ENCODE data around the gene APRT. TPM values are rescaled to one million over a fixed set of nuclear protein-coding genes. Genes with fewer than 3 reads are reported as not detected.

APRT gene
- total RNA-seq, 2 experiments from 2014 or later: 153 to 154 TPM

DNA sequence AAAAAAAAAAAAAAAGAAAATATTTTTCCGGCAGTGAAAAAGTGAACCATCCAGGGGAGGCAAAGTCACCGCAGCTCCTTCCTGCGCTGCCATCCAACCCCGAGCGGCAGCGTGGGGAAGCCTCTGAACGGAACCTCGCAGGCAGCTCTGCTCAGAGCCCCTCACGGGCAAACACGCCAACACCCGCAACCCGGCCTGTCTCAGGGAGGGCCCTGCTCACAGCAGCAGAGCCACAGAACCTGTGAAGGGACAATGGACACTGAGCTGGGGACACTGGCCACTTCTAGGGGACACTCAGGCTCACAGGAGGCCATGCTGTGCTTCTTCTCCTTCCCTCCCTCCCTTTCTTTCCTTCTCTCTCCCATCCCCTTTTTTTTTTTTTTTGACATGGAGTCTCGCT is 21.4 kb upstream of the APRT start:
- Histone ChIP-seq H3K4me1 (ENCODE audit: insufficient read depth, low read length) (no peaks in the 10 kb centered on the region), H3K27ac (ENCODE audit: low read depth in 1 of 2, low read length in 2 of 2) (no peak overlapping the region), H3K9me3 (ENCODE audit: control insufficient read depth in 1 of 2, insufficient read depth in 1 of 2, low read length in 2 of 2) (no peaks in the 10 kb centered on the region), H3K27me3 (ENCODE audit: control insufficient read depth in 1 of 2, insufficient read depth in 2 of 2, low read length in 2 of 2) (no peaks in the 10 kb centered on the region), H3K36me3 (ENCODE audit: insufficient read depth, low read length) (peaks cover 7% of the 10 kb centered on the region), H3K4me3 (ENCODE audit: low read length) (no peak overlapping the region)
- no peaks in the 10 kb centered on the region for H3K9me3 Mint-ChIP-seq
- ATAC-seq (ENCODE audit: poor library complexity) (no peak), DNase-seq (no peak)
- H3K4me3 Mint-ChIP-seq: no peak overlapping the region
- H3K36me3 Mint-ChIP-seq (ENCODE audit: low read depth): no peaks in the 10 kb centered on the region
- TF ChIP-seq, protein P1, sequence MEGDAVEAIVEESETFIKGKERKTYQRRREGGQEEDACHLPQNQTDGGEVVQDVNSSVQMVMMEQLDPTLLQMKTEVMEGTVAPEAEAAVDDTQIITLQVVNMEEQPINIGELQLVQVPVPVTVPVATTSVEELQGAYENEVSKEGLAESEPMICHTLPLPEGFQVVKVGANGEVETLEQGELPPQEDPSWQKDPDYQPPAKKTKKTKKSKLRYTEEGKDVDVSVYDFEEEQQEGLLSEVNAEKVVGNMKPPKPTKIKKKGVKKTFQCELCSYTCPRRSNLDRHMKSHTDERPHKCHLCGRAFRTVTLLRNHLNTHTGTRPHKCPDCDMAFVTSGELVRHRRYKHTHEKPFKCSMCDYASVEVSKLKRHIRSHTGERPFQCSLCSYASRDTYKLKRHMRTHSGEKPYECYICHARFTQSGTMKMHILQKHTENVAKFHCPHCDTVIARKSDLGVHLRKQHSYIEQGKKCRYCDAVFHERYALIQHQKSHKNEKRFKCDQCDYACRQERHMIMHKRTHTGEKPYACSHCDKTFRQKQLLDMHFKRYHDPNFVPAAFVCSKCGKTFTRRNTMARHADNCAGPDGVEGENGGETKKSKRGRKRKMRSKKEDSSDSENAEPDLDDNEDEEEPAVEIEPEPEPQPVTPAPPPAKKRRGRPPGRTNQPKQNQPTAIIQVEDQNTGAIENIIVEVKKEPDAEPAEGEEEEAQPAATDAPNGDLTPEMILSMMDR (IDR thresholded peaks at IDR 0.05): no peak
- POLR2A ChIA-PET: no interaction called here
- H3K27ac Mint-ChIP-seq: no peak overlapping the region
- H3K27me3 Mint-ChIP-seq: no peaks in the 10 kb centered on the region
- intact Hi-C loops (cut with DNase I, micrococcal nuclease): no loop called here
- H3K4me1 Mint-ChIP-seq (ENCODE audit: low read depth): no peaks in the 10 kb centered on the region
- CTCF ChIA-PET: interaction anchor here (0.7 kb wide), 1 partner anchor 276 kb away, joined by 3 read pairs; no protein-coding TSS in a partner anchor

DNA sequence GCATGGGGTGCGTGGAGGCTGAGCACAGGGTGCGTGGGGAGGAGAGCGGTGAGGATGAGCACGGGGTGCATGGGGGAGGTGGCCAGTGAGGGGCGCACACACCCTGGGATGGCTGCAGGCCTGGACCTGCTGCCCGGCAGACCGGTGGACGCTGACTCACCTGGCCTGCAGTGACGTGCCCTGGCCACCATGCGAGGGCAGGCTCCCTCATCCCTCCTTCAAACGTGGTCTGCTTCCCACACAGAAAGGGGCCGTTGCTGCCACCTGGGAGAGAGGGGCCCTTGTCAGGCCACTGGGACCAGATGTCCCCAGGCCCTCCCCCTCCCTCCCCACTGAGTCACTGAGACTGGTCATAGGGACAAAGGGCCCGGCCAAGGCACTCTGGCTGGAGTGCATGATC is 20.1 kb upstream of the APRT start:
- Histone ChIP-seq H3K9me3 (ENCODE audit: control insufficient read depth in 1 of 2, insufficient read depth in 1 of 2, low read length in 2 of 2) (no peaks in the 10 kb centered on the region), H3K27me3 (ENCODE audit: control insufficient read depth in 1 of 2, insufficient read depth in 2 of 2, low read length in 2 of 2) (no peaks in the 10 kb centered on the region), H3K36me3 (ENCODE audit: insufficient read depth, low read length) (peaks cover 7% of the 10 kb centered on the region), H3K27ac (ENCODE audit: low read depth in 1 of 2, low read length in 2 of 2) (no peak overlapping the region), H3K4me3 (ENCODE audit: low read length) (no peak overlapping the region), H3K4me1 (ENCODE audit: insufficient read depth, low read length) (no peaks in the 10 kb centered on the region)
- POLR2A ChIA-PET: no interaction called here
- no peak for ATAC-seq (ENCODE audit: poor library complexity)
- H3K4me3 Mint-ChIP-seq: no peak overlapping the region
- intact Hi-C loops (cut with DNase I, micrococcal nuclease): no loop called here
- H3K4me1 Mint-ChIP-seq (ENCODE audit: low read depth): no peaks in the 10 kb centered on the region
- no peak for DNase-seq
- no peaks in the 10 kb centered on the region for H3K9me3 Mint-ChIP-seq
- TF ChIP-seq, protein P1 (IDR thresholded peaks at IDR 0.05): no peak
- no peaks in the 10 kb centered on the region for H3K27me3 Mint-ChIP-seq
- CTCF ChIA-PET: no interaction called here
- no peak overlapping the region for H3K27ac Mint-ChIP-seq
- H3K36me3 Mint-ChIP-seq (ENCODE audit: low read depth): no peaks in the 10 kb centered on the region

DNA sequence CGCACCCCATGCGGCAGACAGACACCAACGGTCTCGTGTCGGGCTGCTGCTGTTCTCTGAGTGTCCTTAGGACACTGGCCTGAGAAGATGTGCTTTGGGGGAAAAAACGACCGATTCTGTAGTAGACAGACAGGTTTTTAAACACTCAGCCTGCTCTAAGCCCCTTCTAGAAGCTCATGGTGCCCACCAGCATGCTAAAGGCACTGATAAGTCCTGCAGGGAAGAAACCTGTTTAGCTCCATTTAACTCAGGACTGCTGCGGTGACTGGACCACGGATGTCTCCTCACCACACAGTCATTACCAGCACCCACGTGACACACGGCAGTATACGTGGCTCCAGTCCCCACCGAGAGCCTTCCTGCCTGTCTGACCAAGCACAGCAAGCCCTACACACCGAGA is 19.1 kb upstream of the APRT start:
- POLR2A ChIA-PET: no interaction called here
- Histone ChIP-seq H3K27me3 (ENCODE audit: control insufficient read depth in 1 of 2, insufficient read depth in 2 of 2, low read length in 2 of 2) (no peaks in the 10 kb centered on the region), H3K4me1 (ENCODE audit: insufficient read depth, low read length) (no peaks in the 10 kb centered on the region), H3K36me3 (ENCODE audit: insufficient read depth, low read length) (peaks cover 7% of the 10 kb centered on the region), H3K4me3 (ENCODE audit: low read length) (no peak overlapping the region), H3K27ac (ENCODE audit: low read depth in 1 of 2, low read length in 2 of 2) (no peak overlapping the region), H3K9me3 (ENCODE audit: control insufficient read depth in 1 of 2, insufficient read depth in 1 of 2, low read length in 2 of 2) (no peaks in the 10 kb centered on the region)
- H3K4me3 Mint-ChIP-seq: no peak overlapping the region
- DNase-seq: no peak
- TF ChIP-seq, protein P1 (IDR thresholded peaks at IDR 0.05): no peak
- H3K27ac Mint-ChIP-seq: no peak overlapping the region
- H3K27me3 Mint-ChIP-seq: no peaks in the 10 kb centered on the region
- no peaks in the 10 kb centered on the region for H3K9me3 Mint-ChIP-seq
- H3K36me3 Mint-ChIP-seq (ENCODE audit: low read depth): no peaks in the 10 kb centered on the region
- intact Hi-C loops (cut with DNase I, micrococcal nuclease): no loop called here
- no peaks in the 10 kb centered on the region for H3K4me1 Mint-ChIP-seq (ENCODE audit: low read depth)
- CTCF ChIA-PET: no interaction called here
- ATAC-seq (ENCODE audit: poor library complexity): no peak
